ENCODE results near the gene IL1B.

Gene IL1B

GRCh38 chr2:112784199-112785189 lies 52.1 kb downstream of the IL1B start, which contains the start of gene IL1A:
Gene IL1A, minus strand, starts transcription at chr2:112784493. Its CDS starts 723 bp downstream, at chr2:112783770.
- no peaks in the 10 kb centered on the region for H3K9me3 ChIP-seq (ENCODE audit: low read length)
- H3K27me3 ChIP-seq (ENCODE audit: control insufficient read depth in 1 of 2, insufficient read depth in 2 of 2, low read length in 2 of 2) = no peaks in the 10 kb centered on the region
- no peaks in the 10 kb centered on the region for H3K36me3 ChIP-seq (ENCODE audit: insufficient read depth, low read length)
- H3K9ac ChIP-seq (ENCODE audit: low read length) = no peak within 1 kb of the TSS
- no peak within 1 kb of the TSS for H3K4me3 ChIP-seq (ENCODE audit: low read depth in 1 of 2, low read length in 2 of 2)
- H3K27ac ChIP-seq (ENCODE audit: low read depth, low read length) = no peak within 1 kb of the TSS
- H3K4me1 ChIP-seq (ENCODE audit: insufficient read depth, low read length) = no peaks in the 10 kb centered on the region

DNA sequence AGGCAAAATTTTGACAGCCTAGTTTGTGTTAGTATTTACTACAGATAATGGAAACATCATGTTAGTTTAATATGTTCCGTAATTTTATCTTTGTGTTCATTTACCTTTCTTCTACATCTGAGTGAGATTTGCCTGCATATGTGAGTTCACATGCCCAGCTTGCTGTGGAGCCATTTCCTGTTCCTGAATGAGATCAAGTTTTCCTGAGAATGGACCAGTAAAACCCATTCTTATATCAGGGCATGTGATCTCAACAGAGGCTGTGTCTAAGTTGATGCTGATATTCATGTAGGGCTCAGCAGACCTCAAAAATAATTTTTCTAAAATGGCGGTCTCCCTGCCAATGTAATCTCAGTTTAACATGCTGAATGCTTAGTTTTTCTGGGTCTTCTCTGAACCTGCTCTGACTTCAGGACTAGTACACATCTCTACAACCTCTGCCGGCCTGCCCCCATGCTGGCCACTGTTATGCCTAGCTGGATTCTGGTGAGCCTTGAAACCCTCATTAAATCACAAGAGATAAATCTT lies 53.3 kb downstream of the IL1B start:
- Histone ChIP-seq H3K36me3 (ENCODE audit: insufficient read depth, low read length) (no peaks in the 10 kb centered on the region), H3K9me3 (ENCODE audit: low read length) (no peaks in the 10 kb centered on the region), H3K27me3 (ENCODE audit: control insufficient read depth in 1 of 2, insufficient read depth in 2 of 2, low read length in 2 of 2) (no peaks in the 10 kb centered on the region), H3K4me3 (ENCODE audit: low read depth in 1 of 2, low read length in 2 of 2) (no peak overlapping the region), H3K27ac (ENCODE audit: low read depth, low read length) (no peak overlapping the region), H3K4me1 (ENCODE audit: insufficient read depth, low read length) (no peaks in the 10 kb centered on the region), H3K9ac (ENCODE audit: low read length) (no peak overlapping the region)

- no peaks in the 10 kb centered on the region for H3K36me3 ChIP-seq (ENCODE audit: insufficient read depth, low read length)
- no peak overlapping the region for H3K9ac ChIP-seq (ENCODE audit: low read length)
- H3K9me3 ChIP-seq (ENCODE audit: low read length) = no peaks in the 10 kb centered on the region
- no peak overlapping the region for H3K4me3 ChIP-seq (ENCODE audit: low read depth in 1 of 2, low read length in 2 of 2)
- no peaks in the 10 kb centered on the region for H3K27me3 ChIP-seq (ENCODE audit: control insufficient read depth in 1 of 2, insufficient read depth in 2 of 2, low read length in 2 of 2)
- no peaks in the 10 kb centered on the region for H3K4me1 ChIP-seq (ENCODE audit: insufficient read depth, low read length)
- no peak overlapping the region for H3K27ac ChIP-seq (ENCODE audit: low read depth, low read length)
Observed at GRCh38 chr2:112782234-112782799, 54.3 kb downstream of the IL1B start.
